ENCODE data around the gene NOC4L. TPM values are rescaled to one million over a fixed set of nuclear protein-coding genes. Genes with fewer than 3 reads are reported as not detected.

Gene NOC4L
- total RNA-seq, 1 experiment from 2014 or later, result 36.5 TPM

DNA sequence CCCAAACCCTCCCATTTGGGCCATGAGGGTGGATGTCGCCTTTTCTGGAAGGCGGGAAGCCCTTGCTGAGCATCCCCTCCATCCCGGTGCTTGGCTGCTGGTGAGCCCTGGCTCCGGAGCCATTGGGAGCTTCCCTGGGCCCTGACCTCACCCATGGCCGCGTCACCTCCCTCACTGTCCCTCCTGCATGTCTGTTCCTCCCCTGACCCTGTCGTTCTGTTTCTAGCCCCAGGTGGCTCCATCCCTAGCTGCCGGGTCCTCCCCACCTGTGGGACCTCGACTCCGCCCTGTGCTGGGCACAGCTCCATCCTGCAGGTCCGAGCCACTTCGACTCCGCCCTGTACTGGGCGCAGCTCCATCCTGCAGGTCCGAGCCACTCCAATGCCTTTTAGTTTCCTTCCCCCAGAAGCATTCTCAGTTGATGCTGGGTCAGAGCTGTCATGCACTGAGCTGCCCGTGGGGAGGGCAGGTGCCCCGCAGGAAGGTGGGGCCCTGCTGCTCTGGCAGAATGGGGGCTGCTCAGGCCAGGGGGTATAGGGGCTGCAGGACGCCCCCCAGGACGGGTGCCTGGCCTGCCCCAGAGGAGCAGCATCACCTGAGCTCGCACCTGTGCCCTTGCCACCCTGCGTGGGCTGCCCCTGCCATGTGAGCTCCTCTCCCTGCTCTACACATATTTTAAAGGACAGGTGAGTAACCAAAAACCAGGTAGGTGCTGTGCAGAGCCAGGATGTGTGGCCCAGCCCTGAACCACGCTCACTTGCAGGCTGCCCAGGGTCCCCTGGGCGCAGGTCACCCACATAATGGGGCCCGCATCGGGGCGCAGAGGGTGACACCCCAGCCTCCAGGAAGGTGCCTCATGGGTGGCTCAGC is 19.0 kb downstream of the NOC4L start:
- no peak overlapping the region for H2AK5ac ChIP-seq (ENCODE audit: insufficient read length, low read length)
- H3K4me3 Mint-ChIP-seq, result no peak overlapping the region
- H3K27me3 ChIP-seq (ENCODE audit: insufficient read depth, low read length), result no peaks in the 10 kb centered on the region; the same call in 1 of the 2 replicates
- H3K4me2 ChIP-seq (ENCODE audit: insufficient read depth, insufficient read length, low read length), result no peak overlapping the region
- no peaks in the 10 kb centered on the region for H3K9me3 ChIP-seq (ENCODE audit: control insufficient read depth, low read depth, low read length)
- 0 out of 4 replicates have a peak, but pooled peaks cover 0 to 2% of the 10 kb centered on the region in 2 experiments for H3K4me1 Mint-ChIP-seq
- H4K5ac ChIP-seq (ENCODE audit: insufficient read length, low read depth, low read length), result no peak overlapping the region
- H3K9ac ChIP-seq (ENCODE audit: extremely low read depth, insufficient read length, low read length), result no peak overlapping the region
- H4K20me1 ChIP-seq (ENCODE audit: control insufficient read depth, insufficient read depth, insufficient read length), result no peaks in the 10 kb centered on the region
- H3T11ph ChIP-seq (ENCODE audit: low read length), result no peak overlapping the region
- H3K4me1 ChIP-seq (ENCODE audit: insufficient read depth, low read length), result no peaks in the 10 kb centered on the region
- H3K27ac ChIP-seq (ENCODE audit: insufficient read length, low read depth, low read length), result no peak overlapping the region
- H3K23ac ChIP-seq (ENCODE audit: insufficient read length, low read depth, low read length), result no peak overlapping the region
- H3K27ac Mint-ChIP-seq, result no peak overlapping the region
- no peaks in the 10 kb centered on the region for H3K23me2 ChIP-seq (ENCODE audit: insufficient read length, low read depth, low read length, poor library complexity, severe bottlenecking)
- H2BK5ac ChIP-seq (ENCODE audit: insufficient read length, low read length), result no peak overlapping the region
- no peaks in the 10 kb centered on the region for H3K79me2 ChIP-seq (ENCODE audit: insufficient read depth, low read length)
- no CpG with 5 or more reads among the region's 26 CpGs for WGBS (ENCODE audit: extremely low coverage, insufficient read length, low lambda C conversion rate)
- DNase-seq, result no peak
- no peak overlapping the region for H3K4ac ChIP-seq (ENCODE audit: low read depth, low read length)
- H3K36me3 Mint-ChIP-seq (ENCODE audit: insufficient read depth in 1 of 3, low read depth in 3 of 3), result peaks cover 0 to 6% (median 0%) of the 10 kb centered on the region in 3 experiments; a peak in 1 of 7 replicates
- H3K56ac ChIP-seq (ENCODE audit: insufficient read length, low read depth, low read length), result no peak overlapping the region
- no peak overlapping the region for H2BK15ac ChIP-seq (ENCODE audit: low read depth, low read length)
- H3K18ac ChIP-seq (ENCODE audit: insufficient read length, low read depth, low read length), result no peak overlapping the region
- H4K91ac ChIP-seq (ENCODE audit: insufficient read length, low read depth, low read length), result no peak overlapping the region
- no peak overlapping the region for H2BK20ac ChIP-seq (ENCODE audit: low read depth, low read length, poor library complexity, severe bottlenecking)
- peaks cover 9 to 13% of the 10 kb centered on the region in 2 experiments; a peak in 4 of 5 replicates for H3K9me3 Mint-ChIP-seq
- no peak overlapping the region for H2BK120ac ChIP-seq (ENCODE audit: low read depth, low read length, poor library complexity, severe bottlenecking)
- H3K27me3 Mint-ChIP-seq (ENCODE audit: low read depth), result peaks cover 50% of the 10 kb centered on the region
- H3K14ac ChIP-seq (ENCODE audit: insufficient read depth, low read length), result no peak overlapping the region
- H2BK12ac ChIP-seq (ENCODE audit: insufficient read length, low read depth, low read length), result no peak overlapping the region
- TF ChIP-seq, protein P1, sequence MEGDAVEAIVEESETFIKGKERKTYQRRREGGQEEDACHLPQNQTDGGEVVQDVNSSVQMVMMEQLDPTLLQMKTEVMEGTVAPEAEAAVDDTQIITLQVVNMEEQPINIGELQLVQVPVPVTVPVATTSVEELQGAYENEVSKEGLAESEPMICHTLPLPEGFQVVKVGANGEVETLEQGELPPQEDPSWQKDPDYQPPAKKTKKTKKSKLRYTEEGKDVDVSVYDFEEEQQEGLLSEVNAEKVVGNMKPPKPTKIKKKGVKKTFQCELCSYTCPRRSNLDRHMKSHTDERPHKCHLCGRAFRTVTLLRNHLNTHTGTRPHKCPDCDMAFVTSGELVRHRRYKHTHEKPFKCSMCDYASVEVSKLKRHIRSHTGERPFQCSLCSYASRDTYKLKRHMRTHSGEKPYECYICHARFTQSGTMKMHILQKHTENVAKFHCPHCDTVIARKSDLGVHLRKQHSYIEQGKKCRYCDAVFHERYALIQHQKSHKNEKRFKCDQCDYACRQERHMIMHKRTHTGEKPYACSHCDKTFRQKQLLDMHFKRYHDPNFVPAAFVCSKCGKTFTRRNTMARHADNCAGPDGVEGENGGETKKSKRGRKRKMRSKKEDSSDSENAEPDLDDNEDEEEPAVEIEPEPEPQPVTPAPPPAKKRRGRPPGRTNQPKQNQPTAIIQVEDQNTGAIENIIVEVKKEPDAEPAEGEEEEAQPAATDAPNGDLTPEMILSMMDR (conservative IDR thresholded peaks at IDR 0.05), result no peak
- no peaks in the 10 kb centered on the region for H3K79me1 ChIP-seq (ENCODE audit: insufficient read depth, low read depth, low read length, poor library complexity, severe bottlenecking)
- no peak overlapping the region for H4K8ac ChIP-seq (replicated peaks; ENCODE audit: insufficient read length, low read depth, low read length)
- no peak overlapping the region for H2AFZ ChIP-seq (ENCODE audit: low read length)
